CD4-positive, CD25-positive, alpha-beta regulatory T cell (primary cell): ENCODE measurements around the gene CHN2. TPM values are rescaled to one million over a fixed set of nuclear protein-coding genes. Genes with fewer than 3 reads are reported as not detected.

Source experiments
- ATAC-seq, 2 donors: fragments of 150-1000 bp; cut with Tn5 transposase; one replicate each; pipeline ENCODE4 v1.10.0; 2021; ENCODE audit warnings: low read depth in 2 of 2, moderate number of reproducible peaks in 2 of 2, moderate library complexity in 1 of 2
- DNase-seq, 3 donors: peaks; one replicate each; pipeline versions ENCODE4 v3.0.0 to v3.0.0-alpha.2; 2012 to 2022; ENCODE audit warnings: mixed read lengths in 1 of 3
- H3K27ac ChIP-seq: one replicate; pipeline ENCODE4 v1.7.0; 2013; ENCODE audit warnings: mild to moderate bottlenecking, low read length; ENCODE audit not compliant: insufficient read depth, poor library complexity, severe bottlenecking
- H3K27me3 ChIP-seq: one replicate; pipeline ENCODE4 v1.7.0; 2013; ENCODE audit warnings: low read length; ENCODE audit not compliant: control insufficient read depth, insufficient read depth
- H3K36me3 ChIP-seq: one replicate; pipeline ENCODE4 v1.7.0; 2013; ENCODE audit warnings: mild to moderate bottlenecking, low read length, moderate library complexity; ENCODE audit not compliant: control insufficient read depth, insufficient read depth
- H3K4me1 ChIP-seq: 2 replicates; pipeline ENCODE4 v1.7.0; 2013; ENCODE audit warnings: mild to moderate bottlenecking, low read length; ENCODE audit not compliant: insufficient read depth, control insufficient read depth, poor library complexity, severe bottlenecking
- H3K4me3 ChIP-seq: one replicate; pipeline ENCODE4 v1.7.0; 2013; ENCODE audit warnings: low read depth, mild to moderate bottlenecking, low read length, moderate library complexity
- H3K9me3 ChIP-seq, 2 experiments: 1 replicate in 1 of 2; 2 replicates in 1 of 2; pipeline ENCODE4 v1.7.0; 2013; ENCODE audit warnings: low read length in 2 of 2, mild to moderate bottlenecking in 1 of 2, moderate library complexity in 1 of 2; ENCODE audit not compliant: control insufficient read depth in 2 of 2
- H3K27ac Mint-ChIP-seq, 3 donors: one replicate each; pipeline ENCODE4 v1.8.0; 2020 to 2022; ENCODE audit warnings: mild to moderate bottlenecking in 3 of 3, mixed read lengths in 3 of 3, moderate library complexity in 2 of 3
- H3K27me3 Mint-ChIP-seq: one replicate; pipeline ENCODE4 v1.8.0; 2022; ENCODE audit warnings: mild to moderate bottlenecking, mixed read lengths
- H3K36me3 Mint-ChIP-seq: one replicate; pipeline ENCODE4 v1.8.0; 2020; ENCODE audit warnings: mixed read lengths
- H3K4me1 Mint-ChIP-seq, 4 donors: one replicate each; pipeline ENCODE4 v1.8.0; 2020 to 2022; ENCODE audit warnings: mixed read lengths in 4 of 4, mild to moderate bottlenecking in 1 of 4
- H3K4me3 Mint-ChIP-seq, 4 donors: one replicate each; pipeline ENCODE4 v1.8.0; 2020 to 2022; ENCODE audit warnings: mild to moderate bottlenecking in 4 of 4, mixed read lengths in 4 of 4, moderate library complexity in 3 of 4
- H3K9me3 Mint-ChIP-seq, 7 donors: one replicate each; pipeline ENCODE4 v1.8.0; 2020 to 2022; ENCODE audit warnings: mixed read lengths in 7 of 7, mild to moderate bottlenecking in 3 of 7, moderate library complexity in 2 of 7
- polyA plus RNA-seq, 4 donors: library from polyadenylated mRNA; unstranded; fragments of 300-500 nt; fragmentation: Illumina TruSeq; gene quantifications; one replicate each; pipeline ENCODE4 v1.2.3, GENCODE V29; 2021
- total RNA-seq: library from RNA; stranded (reverse); gene quantifications from one replicate; pipeline ENCODE4 v1.2.3, GENCODE V29; 2022

CHN2 gene
- total and polyA plus RNA-seq, 5 donors from 2014 or later: 0.55 to 1.7 TPM; not detected in 3

DNA sequence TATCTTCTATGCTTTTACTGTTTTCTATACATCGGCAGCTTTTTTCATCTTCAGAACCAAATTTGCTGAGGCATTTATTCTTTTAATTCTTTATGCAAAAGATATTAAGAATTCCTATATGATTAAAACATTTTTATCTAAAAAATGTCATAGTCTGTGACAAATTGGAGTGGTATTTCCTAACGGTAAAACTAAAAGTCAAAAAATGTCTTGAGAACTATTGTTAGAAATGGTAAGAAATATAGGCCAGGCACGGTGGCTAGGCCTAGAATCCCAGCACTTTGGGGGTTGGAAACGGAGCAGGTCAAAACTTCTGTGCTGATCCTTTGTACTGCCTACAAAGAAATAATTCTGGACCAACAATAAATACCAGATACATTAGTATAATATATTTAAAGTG, 311.4 kb downstream of the CHN2 start:
- Histone ChIP-seq H3K4me1 (no peaks in the 10 kb centered on the region), H3K4me3 (no peak overlapping the region), H3K36me3 (no peaks in the 10 kb centered on the region), H3K9me3 (no peaks in the 10 kb centered on the region), H3K27ac (no peak overlapping the region), H3K27me3 (no peaks in the 10 kb centered on the region)
- no peak for ATAC-seq
- peaks cover 0 to 1% (median 0%) of the 10 kb centered on the region in 7 donors for H3K9me3 Mint-ChIP-seq
- no peak for DNase-seq
- no peak overlapping the region for H3K4me3 Mint-ChIP-seq
- no peaks in the 10 kb centered on the region for H3K36me3 Mint-ChIP-seq
- no peaks in the 10 kb centered on the region for H3K4me1 Mint-ChIP-seq
- H3K27ac Mint-ChIP-seq: no peak overlapping the region
- peaks cover 5% of the 10 kb centered on the region for H3K27me3 Mint-ChIP-seq

DNA sequence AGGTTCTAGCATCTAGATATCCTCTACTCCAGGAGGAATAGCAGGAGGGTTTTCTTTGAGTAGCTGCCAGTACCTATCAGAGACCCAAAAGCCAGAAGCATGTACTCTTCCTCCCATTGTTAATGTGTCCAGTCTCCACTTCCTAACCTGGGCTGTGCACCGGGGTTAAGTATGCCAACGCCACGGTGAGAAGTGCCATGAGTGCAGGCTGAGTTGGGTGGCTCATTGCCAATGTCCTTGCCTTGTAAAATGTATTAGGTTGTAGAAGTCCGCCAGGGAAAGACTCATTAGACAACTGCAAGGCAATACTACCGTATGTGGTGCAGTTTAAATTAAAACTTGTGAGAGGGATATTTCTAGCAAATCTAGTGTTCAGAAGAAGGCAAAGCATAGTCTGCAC, 314.0 kb downstream of the CHN2 start:
- Histone ChIP-seq H3K27me3 (no peaks in the 10 kb centered on the region), H3K36me3 (no peaks in the 10 kb centered on the region), H3K9me3 (no peaks in the 10 kb centered on the region), H3K4me1 (no peaks in the 10 kb centered on the region), H3K27ac (no peak overlapping the region), H3K4me3 (no peak overlapping the region)
- ATAC-seq: no peak
- no peaks in the 10 kb centered on the region for H3K36me3 Mint-ChIP-seq
- H3K4me3 Mint-ChIP-seq: no peak overlapping the region
- peaks cover 0 to 1% (median 0%) of the 10 kb centered on the region in 7 donors for H3K9me3 Mint-ChIP-seq
- DNase-seq: no peak
- H3K27me3 Mint-ChIP-seq: peaks cover 5% of the 10 kb centered on the region
- no peak overlapping the region for H3K27ac Mint-ChIP-seq
- no peaks in the 10 kb centered on the region for H3K4me1 Mint-ChIP-seq

DNA sequence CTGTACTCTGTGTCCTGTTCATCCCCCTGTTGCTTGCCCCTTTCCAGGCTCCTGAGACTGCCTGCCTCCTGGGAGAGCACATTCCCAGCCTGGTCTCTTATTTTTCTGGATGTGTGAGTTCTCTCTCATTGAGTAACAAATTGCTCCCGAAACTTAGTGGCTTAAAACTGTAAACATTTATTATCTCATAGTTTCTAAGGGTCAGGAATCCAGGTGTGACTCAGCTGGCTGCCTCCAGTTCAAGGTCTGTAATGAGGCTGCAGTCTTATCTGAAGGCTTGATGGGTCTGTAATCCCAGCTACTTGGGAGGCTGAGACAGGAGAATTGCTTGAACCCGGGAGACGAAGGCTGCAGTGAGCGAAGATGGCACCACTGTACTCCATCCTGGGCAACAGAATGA, 315.5 kb downstream of the CHN2 start:
- ATAC-seq (no peak), DNase-seq (no peak)
- Mint-ChIP-seq H3K9me3 (peaks cover 0 to 1% (median 0%) of the 10 kb centered on the region in 7 donors), H3K36me3 (no peaks in the 10 kb centered on the region), H3K4me1 (no peaks in the 10 kb centered on the region), H3K27ac (no peak overlapping the region), H3K27me3 (no peaks in the 10 kb centered on the region), H3K4me3 (no peak overlapping the region)
- no peaks in the 10 kb centered on the region for H3K36me3 ChIP-seq
- H3K27me3 ChIP-seq: no peaks in the 10 kb centered on the region
- H3K4me3 ChIP-seq: no peak overlapping the region
- no peaks in the 10 kb centered on the region for H3K9me3 ChIP-seq
- no peak overlapping the region for H3K27ac ChIP-seq
- H3K4me1 ChIP-seq: no peaks in the 10 kb centered on the region

DNA sequence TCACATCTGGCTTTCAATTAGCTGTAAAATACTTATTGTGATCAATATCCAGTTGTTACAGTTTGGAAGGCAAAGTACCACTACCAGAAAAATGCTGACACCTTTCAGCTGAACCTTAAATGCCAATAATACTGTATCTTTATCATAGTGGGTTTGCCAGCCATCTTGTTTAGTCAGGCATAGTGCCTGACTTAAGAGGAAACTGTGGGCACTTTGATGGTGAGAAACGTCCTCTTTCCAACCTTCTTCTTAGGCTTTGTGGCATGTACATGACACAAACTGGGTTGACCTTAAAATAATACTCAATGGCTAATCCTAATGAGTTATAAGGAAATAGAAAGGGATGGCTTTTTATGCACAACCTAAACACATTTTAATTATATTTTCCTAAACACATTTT, 316.8 kb downstream of the CHN2 start:
- no peaks in the 10 kb centered on the region for H3K27me3 ChIP-seq
- no peak for DNase-seq
- Mint-ChIP-seq H3K27ac (no peak overlapping the region), H3K4me3 (no peak overlapping the region), H3K9me3 (peaks cover 0 to 1% (median 0%) of the 10 kb centered on the region in 7 donors), H3K4me1 (no peaks in the 10 kb centered on the region), H3K36me3 (no peaks in the 10 kb centered on the region), H3K27me3 (no peaks in the 10 kb centered on the region)
- no peak overlapping the region for H3K27ac ChIP-seq
- ATAC-seq: no peak
- H3K9me3 ChIP-seq: no peaks in the 10 kb centered on the region
- H3K4me1 ChIP-seq: no peaks in the 10 kb centered on the region
- H3K4me3 ChIP-seq: no peak overlapping the region
- no peaks in the 10 kb centered on the region for H3K36me3 ChIP-seq

DNA sequence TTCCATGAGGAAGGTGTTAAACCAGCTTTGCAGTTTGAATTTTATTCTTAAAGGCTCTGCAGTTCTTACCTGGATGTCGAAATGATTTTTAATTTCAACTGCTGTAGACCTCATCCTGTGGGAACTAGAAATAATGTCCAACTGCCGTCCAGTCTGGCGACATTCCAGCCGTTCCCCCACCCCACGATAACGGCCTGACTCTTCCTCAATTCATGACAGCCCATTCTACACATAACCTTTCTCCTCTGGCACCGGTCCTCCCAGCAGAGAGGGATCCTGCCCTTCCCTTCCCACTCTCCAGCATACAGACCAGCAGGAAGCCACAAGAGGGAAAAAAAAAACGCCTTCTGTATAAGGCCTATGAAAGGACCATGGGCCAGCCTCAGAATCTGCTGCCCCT, 317.3 kb downstream of the CHN2 start:
- no peaks in the 10 kb centered on the region for H3K36me3 ChIP-seq
- H3K27ac ChIP-seq: no peak overlapping the region
- H3K4me1 ChIP-seq: no peaks in the 10 kb centered on the region
- no peaks in the 10 kb centered on the region for H3K4me1 Mint-ChIP-seq
- DNase-seq (no peak), ATAC-seq (no peak)
- no peak overlapping the region for H3K4me3 Mint-ChIP-seq
- H3K9me3 ChIP-seq: no peaks in the 10 kb centered on the region
- no peaks in the 10 kb centered on the region for H3K36me3 Mint-ChIP-seq
- no peaks in the 10 kb centered on the region for H3K27me3 Mint-ChIP-seq
- no peaks in the 10 kb centered on the region for H3K27me3 ChIP-seq
- H3K4me3 ChIP-seq: no peak overlapping the region
- no peak overlapping the region for H3K27ac Mint-ChIP-seq
- H3K9me3 Mint-ChIP-seq: peaks cover 0 to 1% (median 0%) of the 10 kb centered on the region in 7 donors

DNA sequence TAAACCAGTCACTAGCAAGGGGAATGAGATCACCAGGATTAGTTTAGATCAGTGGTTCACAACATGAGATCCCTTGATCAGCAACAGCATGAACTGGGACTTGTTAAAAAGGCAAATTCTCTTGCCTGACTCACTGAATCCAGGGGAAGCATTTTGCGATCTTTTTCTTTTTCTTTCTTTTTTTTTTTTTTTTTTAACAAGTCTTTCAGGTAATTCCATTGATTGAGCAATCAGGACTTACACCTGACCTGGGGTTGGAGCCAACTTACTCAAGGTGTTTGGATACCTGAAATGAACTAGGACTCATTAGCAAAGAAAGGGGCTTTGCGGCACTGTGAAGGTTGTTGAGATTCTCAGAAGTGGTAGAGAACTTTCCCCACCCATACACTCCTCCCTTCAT, 321.9 kb downstream of the CHN2 start:
- no peak overlapping the region for H3K4me3 ChIP-seq
- H3K4me1 ChIP-seq: no peaks in the 10 kb centered on the region
- H3K4me3 Mint-ChIP-seq: no peak overlapping the region
- H3K36me3 ChIP-seq: no peaks in the 10 kb centered on the region
- no peak for ATAC-seq
- DNase-seq: no peak
- H3K27me3 Mint-ChIP-seq: no peaks in the 10 kb centered on the region
- no peak overlapping the region for H3K27ac Mint-ChIP-seq
- no peaks in the 10 kb centered on the region for H3K4me1 Mint-ChIP-seq
- H3K27ac ChIP-seq: no peak overlapping the region
- H3K9me3 ChIP-seq: no peaks in the 10 kb centered on the region
- H3K9me3 Mint-ChIP-seq: peaks cover 0 to 4% (median 0%) of the 10 kb centered on the region in 7 donors
- H3K36me3 Mint-ChIP-seq: no peaks in the 10 kb centered on the region
- no peaks in the 10 kb centered on the region for H3K27me3 ChIP-seq

DNA sequence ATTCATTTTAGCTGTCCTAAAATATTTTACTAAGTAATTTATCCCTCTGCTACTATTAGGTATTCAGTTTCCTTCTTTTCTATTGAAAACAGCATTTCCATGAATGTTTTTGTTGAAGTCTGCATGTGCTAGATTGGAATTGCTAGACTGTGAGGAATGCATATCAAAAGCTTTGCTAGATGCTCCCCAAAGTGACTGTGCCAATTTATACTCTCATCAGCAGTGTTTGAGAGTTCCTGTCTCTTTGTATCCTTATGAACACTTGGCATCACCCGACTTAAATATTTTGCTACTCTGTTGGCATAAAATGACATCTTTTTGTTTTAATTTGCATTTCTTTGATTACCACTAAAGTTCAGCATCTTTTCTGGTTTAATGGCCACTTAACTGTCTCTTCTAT, 324.0 kb downstream of the CHN2 start:
- ATAC-seq: no peak
- Mint-ChIP-seq H3K27ac (no peak overlapping the region), H3K4me3 (no peak overlapping the region), H3K4me1 (no peaks in the 10 kb centered on the region), H3K36me3 (no peaks in the 10 kb centered on the region), H3K27me3 (no peaks in the 10 kb centered on the region), H3K9me3 (peaks cover 0 to 4% (median 0%) of the 10 kb centered on the region in 7 donors)
- H3K27me3 ChIP-seq: no peaks in the 10 kb centered on the region
- DNase-seq: no peak
- no peaks in the 10 kb centered on the region for H3K9me3 ChIP-seq
- H3K4me3 ChIP-seq: no peak overlapping the region
- no peak overlapping the region for H3K27ac ChIP-seq
- no peaks in the 10 kb centered on the region for H3K4me1 ChIP-seq
- no peaks in the 10 kb centered on the region for H3K36me3 ChIP-seq

DNA sequence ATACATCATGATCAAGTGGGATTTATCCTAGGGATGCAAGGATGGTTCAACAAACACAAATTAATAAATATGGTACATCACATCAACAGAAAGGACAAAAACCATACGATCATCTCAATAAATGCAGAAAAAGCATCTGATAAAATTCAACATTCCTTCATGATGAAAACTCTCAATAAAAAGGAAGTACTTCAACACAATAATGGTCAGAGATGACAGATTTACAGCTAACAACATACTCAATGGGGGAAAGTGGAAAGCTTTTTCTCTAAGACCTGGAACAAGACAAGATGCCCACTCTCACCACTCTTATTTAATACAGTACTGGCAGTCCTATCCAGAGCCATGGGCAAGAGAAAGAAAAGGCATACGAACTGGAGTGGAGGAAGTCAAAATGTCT, 329.2 kb downstream of the CHN2 start:
- H3K27ac ChIP-seq: no peak overlapping the region
- H3K4me3 ChIP-seq: no peak overlapping the region
- DNase-seq (no peak), ATAC-seq (no peak)
- no peaks in the 10 kb centered on the region for H3K36me3 ChIP-seq
- H3K4me3 Mint-ChIP-seq: no peak overlapping the region
- H3K27me3 ChIP-seq: no peaks in the 10 kb centered on the region
- no peak overlapping the region for H3K27ac Mint-ChIP-seq
- no peaks in the 10 kb centered on the region for H3K4me1 Mint-ChIP-seq
- H3K4me1 ChIP-seq: no peaks in the 10 kb centered on the region
- H3K9me3 ChIP-seq: no peaks in the 10 kb centered on the region
- H3K27me3 Mint-ChIP-seq: no peaks in the 10 kb centered on the region
- H3K9me3 Mint-ChIP-seq: peaks cover 0 to 6% (median 0%) of the 10 kb centered on the region in 7 donors
- no peaks in the 10 kb centered on the region for H3K36me3 Mint-ChIP-seq
